Measurements from ENCODE around the gene ZMYND8. TPM values are rescaled to one million over a fixed set of nuclear protein-coding genes. Genes with fewer than 3 reads are reported as not detected.
"Not testable (repeated sequence)": the region's sequence is repeated elsewhere in the genome, so short reads cannot be mapped to it uniquely, and the experiment has no call there.

Gene ZMYND8
- polyA plus RNA-seq, 10 donors: 12.4 to 22.2 (median 17.6) TPM

- no peak for DNase-seq
These were observed 87.0 kb downstream of the ZMYND8 start for GRCh38 chr20:47269309-47270165.

GRCh38 chr20:47267621-47268020 is 88.9 kb downstream of the ZMYND8 start:
- no peak for DNase-seq

DNA sequence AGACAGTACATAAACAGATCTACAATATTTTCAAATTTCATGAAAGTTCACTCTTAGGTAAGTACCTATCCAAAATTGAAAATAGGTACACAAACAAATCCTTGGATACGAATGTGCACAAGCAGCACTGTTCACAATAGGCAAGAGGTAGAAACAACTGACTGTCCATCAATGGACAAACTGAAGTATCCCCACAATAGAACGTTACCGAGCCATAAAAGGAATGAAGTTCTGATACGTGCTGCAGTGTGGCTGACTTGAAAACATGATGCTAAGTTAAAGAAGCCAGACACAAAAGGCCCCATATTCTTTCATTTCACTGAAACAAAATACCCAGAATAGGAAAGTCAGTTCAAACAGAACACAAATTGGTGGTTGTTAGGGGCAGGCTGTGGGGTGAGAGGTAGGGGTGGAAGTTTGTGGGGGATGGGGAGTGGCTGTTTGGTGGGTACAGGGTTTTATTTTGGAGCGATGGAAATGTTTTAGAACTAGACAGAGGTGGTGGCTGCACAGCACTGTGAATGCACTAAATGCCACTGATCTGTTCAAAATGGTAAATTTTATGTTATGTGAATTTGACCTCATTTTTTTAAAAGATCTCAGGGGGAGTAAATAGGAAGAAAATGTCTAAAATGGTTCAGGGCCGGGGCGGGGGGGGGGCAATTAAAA is 89.5 kb downstream of the ZMYND8 start:
- DNase-seq: no peak

DNA sequence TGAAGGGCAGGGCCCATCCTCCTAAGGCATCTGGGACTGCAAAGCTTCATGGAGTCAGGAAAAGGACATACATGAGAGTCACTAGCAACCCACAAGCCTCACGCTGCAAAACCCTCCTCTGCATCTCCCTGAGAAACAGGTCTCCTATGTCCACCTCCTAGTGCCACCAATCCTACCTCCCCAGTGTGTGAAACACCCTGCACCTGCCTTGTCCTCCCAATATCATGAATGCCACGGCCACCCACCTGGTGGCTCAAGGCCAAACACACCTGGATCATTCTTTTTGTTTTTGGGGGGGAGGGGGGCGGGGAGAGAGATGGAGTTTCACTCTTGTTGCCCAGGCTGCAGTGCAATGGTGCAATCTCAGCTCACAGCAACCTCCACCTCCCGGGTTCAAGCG is 90.5 kb downstream of the ZMYND8 start:
- no peak for DNase-seq

GRCh38 chr20:47265214-47265613 is 91.3 kb downstream of the ZMYND8 start:
- no peak for DNase-seq

DNA sequence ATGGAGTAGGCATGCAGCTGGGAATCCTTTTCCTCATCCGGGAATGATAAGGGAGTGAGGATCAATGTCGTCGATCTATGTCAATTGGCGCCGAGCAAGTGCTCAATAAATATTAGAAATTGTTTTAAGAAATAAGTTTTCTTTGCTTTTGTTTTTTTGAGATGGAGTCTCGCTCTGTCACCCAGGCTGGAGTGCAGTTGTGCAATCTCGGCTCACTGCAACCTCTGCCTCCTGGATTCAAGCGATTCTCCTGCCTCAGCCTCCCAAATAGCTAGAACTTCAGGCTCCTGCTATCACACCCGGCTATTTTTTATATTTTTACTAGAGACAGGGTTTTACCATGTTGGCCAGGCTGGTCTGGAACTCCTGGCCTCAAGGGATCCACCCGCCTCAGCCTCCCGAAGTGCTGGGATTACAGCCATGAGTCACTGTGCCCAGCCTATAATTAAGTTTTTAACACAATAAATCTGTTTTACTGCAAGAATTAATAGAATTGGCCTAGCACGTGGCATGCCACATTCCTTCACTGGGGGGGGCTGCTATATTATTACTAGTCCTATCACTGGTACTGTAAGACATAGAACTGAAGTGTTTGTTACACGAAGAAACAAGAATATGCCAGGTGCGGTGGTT is 92.2 kb downstream of the ZMYND8 start:
- not testable (repeated sequence) for DNase-seq

GRCh38 chr20:47263465-47264084 is 92.9 kb downstream of the ZMYND8 start:
- peak in 2 of 3 donors; percentile 36 to 67 for DNase-seq

DNA sequence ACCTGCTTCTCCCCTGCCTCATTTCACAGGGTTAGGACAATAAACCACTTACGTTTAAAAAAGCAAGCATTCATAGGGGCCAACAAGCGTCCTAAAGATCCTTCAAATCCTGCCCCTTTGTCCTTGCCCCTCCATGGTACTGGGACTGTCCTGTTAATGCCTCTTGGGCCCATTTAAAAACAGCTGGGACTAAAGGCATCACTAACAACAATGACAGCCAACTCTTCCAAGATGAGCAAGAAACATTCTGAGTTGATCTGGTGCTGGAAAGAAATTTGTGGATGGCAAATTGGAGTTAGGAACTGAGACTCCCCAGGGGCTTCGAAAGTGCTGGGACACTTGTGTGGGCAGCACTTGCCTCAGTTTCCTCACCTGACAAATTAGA is 93.4 kb downstream of the ZMYND8 start:
- DNase-seq: peak in 1 of 3 donors; percentile 26

DNA sequence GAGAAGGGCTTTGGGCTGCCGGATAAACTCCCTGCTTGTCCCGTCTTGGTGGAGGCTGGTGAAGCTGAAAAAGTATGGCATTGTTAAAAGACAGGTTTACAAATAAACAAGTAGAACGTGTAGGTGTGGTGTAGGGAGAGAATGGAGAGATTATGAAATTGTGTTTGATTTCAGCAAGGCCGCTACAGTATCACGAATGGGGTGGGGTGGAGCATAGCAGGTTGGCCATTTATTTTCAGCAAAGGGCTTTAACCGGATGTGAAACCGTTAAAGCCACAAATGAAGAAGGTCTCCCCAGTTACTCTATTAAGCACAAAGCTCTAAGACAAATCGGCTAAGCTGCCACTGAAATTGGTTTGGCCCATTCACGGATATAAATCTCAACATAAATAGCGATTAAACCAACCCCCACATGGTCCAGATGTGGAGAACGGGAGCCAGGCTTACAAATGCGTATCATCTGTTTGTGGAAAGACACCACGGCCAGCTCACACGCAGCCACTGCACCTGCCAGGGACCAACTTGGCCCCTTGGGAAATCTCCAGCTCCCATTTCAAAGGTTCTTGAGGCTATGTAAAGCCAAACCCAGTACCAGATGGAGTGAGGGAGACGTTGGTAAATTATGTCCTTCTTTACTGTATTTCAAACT is 94.0 kb downstream of the ZMYND8 start:
- DNase-seq: peak; percentile 47 to 82 (median 52)

DNA sequence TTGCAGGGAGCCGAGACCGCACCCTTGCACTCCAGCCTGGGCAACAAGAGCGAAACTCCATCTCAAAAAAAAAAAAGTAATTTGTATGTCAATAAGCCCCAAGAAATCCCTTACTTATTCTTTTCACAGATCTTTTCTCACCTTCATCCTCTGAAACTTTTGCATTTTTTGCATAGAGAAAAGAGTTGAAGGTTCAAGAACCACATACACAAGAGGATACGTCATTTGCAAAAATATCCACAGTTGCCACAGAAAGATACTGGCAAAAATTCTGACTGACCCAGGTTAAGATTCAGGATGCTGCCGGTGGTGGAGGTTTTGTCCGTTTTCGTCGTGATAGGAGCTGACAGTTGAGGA is 94.5 kb downstream of the ZMYND8 start:
- no peak for DNase-seq

- DNase-seq: not testable (repeated sequence)
These were observed 95.2 kb downstream of the ZMYND8 start for GRCh38 chr20:47261161-47261774.

DNA sequence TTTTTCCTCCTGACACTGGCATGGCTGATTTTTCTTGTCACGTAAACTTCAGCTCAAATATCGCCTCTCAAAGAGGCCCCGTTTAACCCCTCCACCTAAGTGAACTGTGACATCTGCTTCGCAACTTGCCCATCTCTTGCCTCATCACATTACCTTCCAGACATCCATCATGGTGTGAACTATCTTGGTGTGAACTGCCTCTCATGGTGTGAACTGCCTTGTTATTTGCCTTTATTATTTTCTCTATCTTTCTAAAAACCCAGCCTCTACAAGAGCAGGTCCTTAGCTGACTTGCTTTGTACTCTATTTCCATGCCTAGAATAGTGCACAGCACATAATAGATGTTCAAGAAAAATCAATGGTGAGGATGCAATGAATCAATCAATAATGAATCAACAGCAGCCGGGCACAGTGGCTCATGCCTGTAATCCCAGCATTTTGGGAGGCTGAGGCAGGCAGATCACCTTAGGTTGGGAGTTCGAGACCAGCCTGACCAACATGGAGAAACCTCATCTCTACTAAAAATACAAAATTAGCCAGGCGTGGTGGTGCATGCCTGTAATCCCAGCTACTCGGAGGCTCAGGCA is 95.9 kb downstream of the ZMYND8 start:
- DNase-seq: not testable (repeated sequence)

GRCh38 chr20:47258745-47259695 is 97.5 kb downstream of the ZMYND8 start:
- DNase-seq: no peak

DNA sequence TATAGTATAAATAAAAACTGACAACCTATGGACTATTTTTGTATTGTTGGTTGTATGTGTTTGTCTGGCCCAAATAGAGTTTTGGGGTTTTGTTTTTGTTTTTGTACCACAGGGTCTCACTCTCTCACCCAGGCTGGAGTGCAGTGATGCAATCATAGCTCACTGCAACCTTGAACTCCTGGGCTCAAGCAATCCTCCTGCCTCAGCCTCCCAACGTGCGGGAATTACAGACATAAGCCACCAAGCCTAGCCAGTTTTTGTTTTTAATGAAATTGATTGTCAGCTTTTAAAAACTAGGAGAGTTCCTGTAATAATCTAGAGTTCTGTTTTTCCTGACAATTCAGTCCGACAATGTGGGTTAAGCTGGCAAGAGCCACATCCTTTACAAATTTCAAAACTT is 98.7 kb downstream of the ZMYND8 start:
- DNase-seq: no peak

- no peak for DNase-seq
These were observed 99.2 kb downstream of the ZMYND8 start for GRCh38 chr20:47257256-47257655.

DNA sequence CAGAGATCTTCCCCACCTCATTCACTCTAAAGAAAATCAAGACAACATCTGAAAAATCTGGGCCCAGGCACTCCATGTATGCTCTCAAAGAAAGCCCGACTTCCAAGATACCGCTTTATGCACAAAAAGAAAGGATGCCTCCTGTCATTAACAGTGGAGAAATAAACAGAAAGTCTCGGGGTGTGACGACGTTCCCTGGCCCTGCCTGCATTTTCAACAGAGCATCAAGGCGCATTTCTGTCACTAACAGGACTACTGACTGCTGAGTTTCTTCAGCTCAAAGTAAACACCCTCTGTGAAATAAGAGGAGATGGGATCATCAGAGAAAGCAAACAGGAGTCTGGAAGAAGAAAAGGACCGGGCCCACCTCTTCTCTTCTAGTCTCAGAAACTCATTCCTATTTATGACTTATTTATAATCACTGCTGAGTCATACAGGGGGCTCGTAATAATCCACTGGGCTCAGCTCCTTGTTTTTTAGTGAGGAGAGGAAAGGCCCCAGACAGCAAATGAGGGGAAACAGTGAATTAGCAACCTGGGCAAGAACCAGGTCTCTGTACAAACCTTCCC is 99.7 kb downstream of the ZMYND8 start:
- DNase-seq: no peak

- no peak for DNase-seq
These were observed 102.6 kb downstream of the ZMYND8 start for GRCh38 chr20:47253872-47254271.

DNA sequence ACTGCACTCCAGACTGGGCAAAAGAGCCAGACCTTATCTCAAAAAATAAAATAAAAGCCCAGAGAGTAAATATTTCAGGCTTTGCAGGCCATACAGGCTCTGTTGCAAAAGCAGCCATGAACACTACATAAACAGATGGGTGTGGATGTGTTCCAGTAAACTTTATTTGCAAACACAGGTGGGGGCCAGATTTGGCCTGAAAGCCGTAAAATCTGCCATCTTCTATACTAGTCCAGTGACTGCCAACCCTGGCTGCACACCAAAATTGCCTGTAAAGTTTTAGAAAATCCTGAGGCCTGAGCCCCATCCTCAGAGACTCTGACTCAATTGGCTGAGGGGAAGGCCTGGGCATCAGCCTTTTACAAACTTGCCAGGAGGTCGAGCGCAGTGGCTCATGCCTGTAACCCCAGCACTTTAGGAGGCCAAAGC is 103.6 kb downstream of the ZMYND8 start:
- no peak for DNase-seq

All from muscle of back (tissue), 11 donors.